A549 (cell line): ENCODE results near the gene ANKRD10. TPM values are rescaled to one million over a fixed set of nuclear protein-coding genes. Genes with fewer than 3 reads are reported as not detected.
"Not testable (repeated sequence)": the region's sequence is repeated elsewhere in the genome, so short reads cannot be mapped to it uniquely, and the experiment has no call there.

ENCODE experiments used
- ATAC-seq, 2 experiments: fragments of 200-7000 bp in 1 of 2; fragments of >200 bp in 1 of 2; cut with Nextera tagmentation in 1 of 2; cut with Tn5 transposase in 1 of 2; 3 replicates each; pipeline versions ENCODE4 v1.8.0 to v1.9.1; 2018 to 2020; ENCODE audit warnings: mild to moderate bottlenecking in 1 of 2, moderate library complexity in 1 of 2
- CTCF ChIA-PET: fragments of 300-600 bp; sonication (Branson Sonifier 250); formaldehyde crosslinking; extraction: SDS; loops from one replicate; lab custom pipeline; 2021; ENCODE audit warnings: antibody characterized with exemption, inconsistent platforms; lab: Yijun Ruan, JAX
- POLR2A ChIA-PET: fragments of 350-600 bp; formaldehyde crosslinking; extraction: SDS; loops from one replicate; lab custom pipeline; 2021; ENCODE audit warnings: antibody characterized with exemption, inconsistent platforms; lab: Yijun Ruan, JAX
- DNase-seq, 2 experiments: peaks; one replicate each; pipeline versions ENCODE4 v3.0.0 to v3.0.0-alpha.2; 2011 to 2016; ENCODE audit warnings: low read depth in 1 of 2, low spot score in 1 of 2
- FAIRE-seq: peaks from 2 replicates; lab custom pipeline; 2011; peaks lifted over from hg19 to GRCh38; lab: Jason Lieb, UNC
- H3K27ac ChIP-seq, 2 experiments: fragments of >200 bp; sonication (Bioruptor Twin); formaldehyde crosslinking; 3 replicates each; pipeline ENCODE4 v1.5.1; 2016 to 2017
- H3K4me1 ChIP-seq: fragments of >200 bp; sonication (Bioruptor Twin); formaldehyde crosslinking; 3 replicates; pipeline ENCODE4 v1.6.1; 2016
- H3K4me2 ChIP-seq: fragments of >200 bp; sonication (Bioruptor Twin); formaldehyde crosslinking; 3 replicates; pipeline ENCODE4 v1.6.1; 2016
- H3K4me3 ChIP-seq: fragments of >200 bp; sonication (Bioruptor Twin); formaldehyde crosslinking; 3 replicates; pipeline ENCODE4 v1.5.1; 2016
- H3K9me3 ChIP-seq: fragments of >200 bp; sonication (Bioruptor Twin); formaldehyde crosslinking; 3 replicates; pipeline ENCODE4 v1.6.1; 2016
- ATOH8 ChIP-seq: fragments of 250-450 bp; sonication (Bioruptor Pico); IDR thresholded peaks from 2 replicates; pipeline ENCODE4 v1.5.0; 2020; ENCODE audit warnings: low read depth, mild to moderate bottlenecking, moderate library complexity
- BHLHE40 ChIP-seq: IDR thresholded peaks from 2 replicates; pipeline ENCODE4 v1.6.1; 2012; ENCODE audit warnings: low read depth, low read length, inconsistent platforms
- CBX2 ChIP-seq: fragments of 200-600 bp; sonication (generic); IDR thresholded peaks from 2 replicates; pipeline ENCODE4 v1.6.1; 2016; ENCODE audit warnings: low read depth, mild to moderate bottlenecking, borderline replicate concordance
- CBX8 ChIP-seq: fragments of 200-600 bp; sonication (generic); IDR thresholded peaks from 2 replicates; pipeline ENCODE4 v1.6.1; 2016
- CHD4 ChIP-seq: fragments of 200-600 bp; sonication (generic); IDR thresholded peaks from 2 replicates; pipeline ENCODE4 v1.6.1; 2016; ENCODE audit warnings: antibody characterized with exemption, mild to moderate bottlenecking, borderline replicate concordance
- EHF ChIP-seq: fragments of 250-450 bp; sonication (Bioruptor Pico); IDR thresholded peaks from 2 replicates; pipeline ENCODE4 v1.5.0; 2020; ENCODE audit warnings: mild to moderate bottlenecking
- EHMT2 ChIP-seq: fragments of 200-600 bp; sonication (generic); IDR thresholded peaks from 2 replicates; pipeline ENCODE4 v1.6.1; 2016; ENCODE audit warnings: antibody characterized with exemption, low read depth, mild to moderate bottlenecking, moderate library complexity
- EP300 ChIP-seq, 2 experiments: fragments of >200 bp; sonication (Bioruptor Twin); formaldehyde crosslinking; IDR thresholded peaks; 2 replicates in 1 of 2; 3 replicates in 1 of 2; pipeline ENCODE4 v1.6.1; 2016 to 2017
- ESRRA ChIP-seq: fragments of 150-350 bp; IDR thresholded peaks from 2 replicates; pipeline ENCODE4 v1.6.1; 2014; ENCODE audit warnings: mild to moderate bottlenecking, low read length, borderline replicate concordance
- FOXS1 ChIP-seq: fragments of 250-450 bp; sonication (Bioruptor Pico); IDR thresholded peaks from 2 replicates; pipeline ENCODE4 v1.5.0; 2020; ENCODE audit warnings: mild to moderate bottlenecking, moderate library complexity
- HEYL ChIP-seq: fragments of 250-450 bp; sonication (Bioruptor Pico); IDR thresholded peaks from 2 replicates; pipeline ENCODE4 v1.8.0; 2021; ENCODE audit warnings: mild to moderate bottlenecking, moderate library complexity
- HMGXB4 ChIP-seq: fragments of 250-450 bp; sonication (Bioruptor Pico); IDR thresholded peaks from 2 replicates; pipeline ENCODE4 v1.5.0; 2021; ENCODE audit warnings: mild to moderate bottlenecking, moderate library complexity, borderline replicate concordance
- JUN ChIP-seq, 2 experiments: fragments of >200 bp; sonication (Bioruptor Twin); formaldehyde crosslinking; IDR thresholded peaks; 2 replicates in 1 of 2; 3 replicates in 1 of 2; pipeline ENCODE4 v1.6.1; 2016 to 2017
- KDM1A ChIP-seq: fragments of 200-600 bp; sonication (generic); IDR thresholded peaks from 2 replicates; pipeline ENCODE4 v1.6.1; 2016; ENCODE audit warnings: low read depth, mild to moderate bottlenecking
- MAZ ChIP-seq: fragments of 150-350 bp; IDR thresholded peaks from 2 replicates; pipeline ENCODE4 v1.6.1; 2014; ENCODE audit warnings: antibody characterized with exemption, low read depth, low read length, borderline replicate concordance
- NPAS2 ChIP-seq: fragments of 250-450 bp; sonication (Bioruptor Pico); IDR thresholded peaks from 2 replicates; pipeline ENCODE4 v1.8.0; 2022; ENCODE audit warnings: mild to moderate bottlenecking, moderate library complexity, borderline replicate concordance
- NR3C1 ChIP-seq: fragments of >200 bp; sonication (Bioruptor Twin); formaldehyde crosslinking; IDR thresholded peaks from 3 replicates; pipeline ENCODE4 v1.6.1; 2017
- PHF8 ChIP-seq: fragments of 200-600 bp; sonication (generic); IDR thresholded peaks from 2 replicates; pipeline ENCODE4 v1.6.1; 2016; ENCODE audit warnings: low read depth, mild to moderate bottlenecking, antibody characterized with exemption, moderate library complexity, borderline replicate concordance
- POLR2A ChIP-seq: IDR thresholded peaks from 2 replicates; pipeline ENCODE4 v1.6.1; 2012; ENCODE audit warnings: mild to moderate bottlenecking, low read length
- POLR2AphosphoS2 ChIP-seq: conservative IDR thresholded peaks from 2 replicates; pipeline ENCODE4 v1.6.1; 2012; ENCODE audit warnings: low read length, improper control_type of control experiment, inconsistent platforms
- RARB ChIP-seq: fragments of 250-450 bp; sonication (Bioruptor Pico); IDR thresholded peaks from 2 replicates; pipeline ENCODE4 v1.8.0; 2021; ENCODE audit warnings: mild to moderate bottlenecking, moderate library complexity
- TFCP2L1 ChIP-seq: fragments of 250-450 bp; sonication (Bioruptor Pico); IDR thresholded peaks from 2 replicates; pipeline ENCODE4 v1.5.0; 2021; ENCODE audit warnings: mild to moderate bottlenecking
- ZC3H11A ChIP-seq: fragments of 450-650 bp; IDR thresholded peaks from 2 replicates; pipeline ENCODE4 v1.6.1; 2014; ENCODE audit warnings: antibody characterized with exemption, mild to moderate bottlenecking
- ZFP36 ChIP-seq: fragments of 450-650 bp; IDR thresholded peaks from 2 replicates; pipeline ENCODE4 v1.6.1; 2014; ENCODE audit warnings: borderline replicate concordance; ENCODE audit not compliant: partially characterized antibody
- WGBS: methylation state at CpG from one replicate; pipeline ENCODE4 v1.1.6; 2017; ENCODE audit errors: missing lambda C conversion rate; 5-methylcytosine and 5-hydroxymethylcytosine counted together
- polyA plus RNA-seq, 4 experiments: library from polyadenylated mRNA; depleted of rRNA in 3 of 4; stranded (reverse); fragments of >200 nt; fragmentation: RNase III in 1 of 4; extraction: RNeasy Plus Mini Kit Qiagen cat#74134 plus additional on column Dnase treatment in 1 of 4; gene quantifications; 2 replicates in 3 of 4; 3 replicates in 1 of 4; pipeline ENCODE4 v1.2.3, GENCODE V29; 2011 to 2017
- TF ChIP-seq, protein P1 (sequence below): IDR thresholded peaks from 2 replicates; pipeline ENCODE4 v1.6.1; 2012; ENCODE audit warnings: low read depth, borderline replicate concordance
- TF ChIP-seq, protein P2 (sequence below): IDR thresholded peaks from 2 replicates; pipeline ENCODE4 v1.6.1; 2012

ANKRD10 gene
- polyA plus RNA-seq, 2 of the 4 experiments (the other 2 are of a cell fraction): 32.1 to 66.0 TPM

DNA sequence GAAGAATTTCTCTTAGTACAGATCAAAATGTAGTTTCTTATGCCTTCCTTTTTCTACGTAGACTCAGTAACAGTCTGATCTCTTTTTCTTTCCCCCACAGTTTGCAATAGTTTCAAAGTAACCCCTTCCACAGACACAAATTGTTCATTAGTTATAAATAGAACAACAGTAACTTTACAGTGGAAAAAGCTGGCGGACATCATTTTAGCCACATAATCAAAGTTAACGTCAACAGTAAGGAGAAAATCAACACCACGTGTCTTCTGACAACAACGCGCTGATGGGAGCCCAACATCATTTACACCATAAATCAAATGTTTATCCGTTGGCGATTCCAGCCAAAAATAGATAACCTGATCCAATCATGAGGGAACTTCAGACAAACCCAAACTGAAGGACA, 76.8 kb downstream of the ANKRD10 start (continued):
- TF ChIP-seq, protein P1, sequence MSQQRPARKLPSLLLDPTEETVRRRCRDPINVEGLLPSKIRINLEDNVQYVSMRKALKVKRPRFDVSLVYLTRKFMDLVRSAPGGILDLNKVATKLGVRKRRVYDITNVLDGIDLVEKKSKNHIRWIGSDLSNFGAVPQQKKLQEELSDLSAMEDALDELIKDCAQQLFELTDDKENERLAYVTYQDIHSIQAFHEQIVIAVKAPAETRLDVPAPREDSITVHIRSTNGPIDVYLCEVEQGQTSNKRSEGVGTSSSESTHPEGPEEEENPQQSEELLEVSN: no peak
- TF ChIP-seq FOXS1 (CRISPR knock-in tag): no peak
- TF ChIP-seq, protein P2, sequence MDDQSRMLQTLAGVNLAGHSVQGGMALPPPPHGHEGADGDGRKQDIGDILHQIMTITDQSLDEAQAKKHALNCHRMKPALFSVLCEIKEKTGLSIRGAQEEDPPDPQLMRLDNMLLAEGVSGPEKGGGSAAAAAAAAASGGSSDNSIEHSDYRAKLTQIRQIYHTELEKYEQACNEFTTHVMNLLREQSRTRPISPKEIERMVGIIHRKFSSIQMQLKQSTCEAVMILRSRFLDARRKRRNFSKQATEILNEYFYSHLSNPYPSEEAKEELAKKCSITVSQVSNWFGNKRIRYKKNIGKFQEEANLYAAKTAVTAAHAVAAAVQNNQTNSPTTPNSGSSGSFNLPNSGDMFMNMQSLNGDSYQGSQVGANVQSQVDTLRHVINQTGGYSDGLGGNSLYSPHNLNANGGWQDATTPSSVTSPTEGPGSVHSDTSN: no peak

DNA sequence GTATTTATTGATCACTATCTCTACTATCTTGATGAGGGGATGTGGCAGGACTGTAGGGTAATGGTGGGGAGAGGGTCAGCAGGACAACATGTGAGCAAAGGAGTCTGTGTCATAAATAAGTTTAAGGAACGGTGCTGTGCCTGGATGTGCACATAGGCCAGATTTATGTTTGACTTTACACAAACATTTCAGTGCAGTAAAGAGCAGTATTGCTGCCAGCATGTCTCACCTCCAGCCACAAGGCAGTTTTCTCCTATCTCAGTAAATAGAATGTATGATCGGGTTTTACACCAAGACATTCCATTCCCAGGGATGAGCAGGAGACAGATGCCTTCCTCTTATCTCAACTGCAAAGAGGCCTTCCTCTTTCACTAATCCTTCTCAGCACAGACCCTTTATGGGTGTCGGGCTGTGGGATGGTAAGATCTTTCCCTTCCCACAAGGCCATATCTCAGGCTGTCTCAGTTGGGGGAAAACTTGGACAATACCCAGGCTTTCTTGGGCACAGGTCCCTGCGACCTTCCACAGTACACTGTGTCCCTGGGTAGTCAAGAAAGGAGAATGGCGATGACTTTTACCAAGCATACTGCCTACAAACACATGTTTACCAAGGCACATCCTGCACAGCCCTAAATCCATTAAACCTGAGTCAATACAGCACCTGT, 77.3 kb downstream of the ANKRD10 start:
- ATAC-seq, H3K4me2 ChIP-seq, H3K9me3 ChIP-seq, FAIRE-seq, H3K27ac ChIP-seq, CTCF ChIA-PET, POLR2A ChIA-PET, H3K4me1 ChIP-seq, H3K4me3 ChIP-seq, DNase-seq: not testable (repeated sequence)
- WGBS: 53% methylated on average over 5 of the region's 5 CpGs

DNA sequence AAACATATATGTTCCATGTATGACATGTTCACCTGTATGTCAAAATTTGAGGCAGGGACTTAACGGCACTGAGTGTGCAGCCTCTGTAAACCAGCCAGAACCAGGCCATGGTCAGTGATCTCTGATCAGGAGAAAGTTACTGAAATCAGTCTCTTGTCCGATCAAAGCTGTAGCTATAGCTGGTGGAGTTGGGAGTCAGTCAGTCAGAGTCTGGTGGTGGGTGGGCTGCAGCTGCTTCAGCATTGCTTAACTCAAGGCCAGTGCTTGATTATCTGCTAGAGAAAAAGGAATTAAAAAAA, 78.3 kb downstream of the ANKRD10 start:
- ChIA-PET POLR2A (no interaction called here), CTCF (no interaction called here)
- Histone ChIP-seq H3K4me1 (no peaks in the 10 kb centered on the region), H3K9me3 (no peaks in the 10 kb centered on the region), H3K4me3 (no peak overlapping the region), H3K4me2 (no peak overlapping the region), H3K27ac (no peak overlapping the region)
- no peak for TF ChIP-seq BHLHE40
- TF ChIP-seq PHF8: no peak
- no peak for TF ChIP-seq POLR2AphosphoS2
- no peak for TF ChIP-seq KDM1A
- no peak for TF ChIP-seq ESRRA
- TF ChIP-seq CBX8: no peak
- TF ChIP-seq CHD4: no peak
- TF ChIP-seq EHMT2: no peak
- TF ChIP-seq HEYL (CRISPR knock-in tag): no peak
- TF ChIP-seq EHF (CRISPR knock-in tag): no peak
- no peak for TF ChIP-seq TFCP2L1 (CRISPR knock-in tag)
- TF ChIP-seq NR3C1: no peak
- TF ChIP-seq ZC3H11A: no peak
- no peak for TF ChIP-seq POLR2A
- FAIRE-seq (no peak), DNase-seq (no peak), ATAC-seq (no peak)
- WGBS: 42% methylated on average over 2 of the region's 2 CpGs

DNA sequence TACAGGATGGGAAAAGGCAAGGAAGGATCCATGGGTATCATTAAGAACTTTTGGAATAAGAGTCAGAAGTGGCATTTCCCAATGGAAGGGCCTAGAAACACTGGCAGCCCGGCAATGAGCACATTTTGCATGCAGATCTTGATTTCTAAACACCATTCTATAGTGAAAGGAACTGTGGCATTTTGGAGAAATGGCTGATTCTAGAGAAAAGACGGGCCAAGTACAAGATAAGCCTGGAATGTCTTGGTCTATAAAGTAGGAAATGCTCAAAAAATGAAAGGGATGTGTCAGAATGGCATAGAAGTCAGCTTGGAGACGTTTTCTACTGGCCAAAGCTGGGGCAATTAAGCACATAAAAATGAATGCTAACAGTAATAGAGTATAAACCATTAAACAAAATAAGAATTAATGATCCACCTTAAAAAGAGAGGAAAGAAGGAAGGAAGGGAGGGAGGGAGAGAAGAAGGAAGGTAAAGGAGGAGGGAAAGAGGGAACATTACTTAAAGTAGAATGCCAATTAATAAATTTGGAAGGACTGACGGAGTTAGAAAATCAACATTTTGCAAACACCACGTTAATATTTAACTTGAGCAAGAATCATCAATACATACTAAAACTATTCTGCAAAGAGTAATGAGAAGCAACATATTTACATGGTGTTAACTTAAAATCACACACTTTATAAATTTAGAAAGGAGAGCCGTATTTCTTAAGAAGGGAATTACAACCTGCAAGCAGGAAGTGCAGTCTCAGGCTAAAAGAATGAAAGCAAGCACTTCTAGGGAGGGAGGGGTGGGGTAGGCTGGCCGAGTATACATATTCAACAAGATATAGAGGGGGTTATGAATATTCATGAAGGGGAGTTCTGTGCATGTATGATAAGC, 78.9 kb downstream of the ANKRD10 start:
- no peak overlapping the region for H3K4me3 ChIP-seq
- ATAC-seq: no peak
- no peak for DNase-seq
- ChIA-PET POLR2A (no interaction called here), CTCF (no interaction called here)
- no peak overlapping the region for H3K4me2 ChIP-seq
- H3K4me1 ChIP-seq: no peaks in the 10 kb centered on the region
- 40% methylated on average over 7 of the region's 7 CpGs for WGBS
- H3K9me3 ChIP-seq: no peaks in the 10 kb centered on the region
- no peak overlapping the region for H3K27ac ChIP-seq
- no peak for FAIRE-seq
- TF ChIP-seq HMGXB4 (CRISPR knock-in tag): no peak
- no peak for TF ChIP-seq ZFP36
- no peak for TF ChIP-seq MAZ
- TF ChIP-seq NPAS2 (CRISPR knock-in tag): no peak
- no peak for TF ChIP-seq FOXS1 (CRISPR knock-in tag)
- no peak for TF ChIP-seq POLR2AphosphoS2
- no peak for TF ChIP-seq JUN (IDR thresholded peaks at IDR 0.05)
- no peak for TF ChIP-seq ATOH8
- TF ChIP-seq CBX2: no peak
- TF ChIP-seq, protein P2: no peak
- no peak for TF ChIP-seq EP300 (IDR thresholded peaks at IDR 0.05)
- TF ChIP-seq RARB (CRISPR knock-in tag): no peak
